ENCODE measurements around the gene TRAF3. TPM values are rescaled to one million over a fixed set of nuclear protein-coding genes. Genes with fewer than 3 reads are reported as not detected.

The TRAF3 gene
- total RNA-seq, 1 donor from 2014 or later = 25.9 TPM

DNA sequence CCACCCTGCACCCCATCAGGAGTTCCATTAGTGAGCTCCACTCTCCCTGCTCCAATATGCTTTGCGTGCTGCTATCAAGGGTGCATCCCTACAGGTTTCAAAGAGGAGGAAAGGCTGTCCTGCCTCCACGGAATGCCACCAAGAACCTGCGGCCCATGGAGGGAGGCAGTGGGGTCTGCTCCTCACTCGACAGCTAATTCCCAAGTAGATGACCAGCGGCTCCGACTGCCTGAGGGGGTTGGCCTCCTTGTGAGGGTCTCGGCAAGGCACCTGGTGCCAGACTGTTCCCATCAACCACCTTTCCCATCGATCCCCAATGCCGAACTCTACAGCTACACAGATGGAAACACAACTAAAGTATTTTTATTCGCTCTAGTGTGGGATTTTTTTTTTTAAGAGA lies 181.2 kb downstream of the TRAF3 start:
- DNase-seq (ENCODE audit: low read depth) (no peak), FAIRE-seq (no peak)
- Histone ChIP-seq H4K20me1 (ENCODE audit: insufficient read depth, low read length) (peaks cover 37% of the 10 kb centered on the region), H3K4me3 (ENCODE audit: insufficient read depth, low read depth, low read length) (no peak overlapping the region), H3K27ac (ENCODE audit: low read depth, low read length) (no peak overlapping the region), H3K9ac (ENCODE audit: low read length) (no peak overlapping the region), H3K27me3 (ENCODE audit: insufficient read depth, low read length) (no peaks in the 10 kb centered on the region), H3K79me2 (ENCODE audit: insufficient read depth, low read length) (no peaks in the 10 kb centered on the region), H3K36me3 (ENCODE audit: insufficient read depth, low read length) (peaks cover 59% of the 10 kb centered on the region), H3K4me1 (ENCODE audit: insufficient read depth, low read length) (no peaks in the 10 kb centered on the region), H2AFZ (ENCODE audit: low read depth, low read length) (no peak overlapping the region), H3K9me3 (ENCODE audit: insufficient read depth, low read depth, low read length) (no peaks in the 10 kb centered on the region), H3K4me2 (ENCODE audit: low read length) (no peak overlapping the region)
- TF ChIP-seq, protein P1, sequence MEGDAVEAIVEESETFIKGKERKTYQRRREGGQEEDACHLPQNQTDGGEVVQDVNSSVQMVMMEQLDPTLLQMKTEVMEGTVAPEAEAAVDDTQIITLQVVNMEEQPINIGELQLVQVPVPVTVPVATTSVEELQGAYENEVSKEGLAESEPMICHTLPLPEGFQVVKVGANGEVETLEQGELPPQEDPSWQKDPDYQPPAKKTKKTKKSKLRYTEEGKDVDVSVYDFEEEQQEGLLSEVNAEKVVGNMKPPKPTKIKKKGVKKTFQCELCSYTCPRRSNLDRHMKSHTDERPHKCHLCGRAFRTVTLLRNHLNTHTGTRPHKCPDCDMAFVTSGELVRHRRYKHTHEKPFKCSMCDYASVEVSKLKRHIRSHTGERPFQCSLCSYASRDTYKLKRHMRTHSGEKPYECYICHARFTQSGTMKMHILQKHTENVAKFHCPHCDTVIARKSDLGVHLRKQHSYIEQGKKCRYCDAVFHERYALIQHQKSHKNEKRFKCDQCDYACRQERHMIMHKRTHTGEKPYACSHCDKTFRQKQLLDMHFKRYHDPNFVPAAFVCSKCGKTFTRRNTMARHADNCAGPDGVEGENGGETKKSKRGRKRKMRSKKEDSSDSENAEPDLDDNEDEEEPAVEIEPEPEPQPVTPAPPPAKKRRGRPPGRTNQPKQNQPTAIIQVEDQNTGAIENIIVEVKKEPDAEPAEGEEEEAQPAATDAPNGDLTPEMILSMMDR (IDR thresholded peaks at IDR 0.05; ENCODE audit: insufficient read depth, low read depth, low read length) = no peak
- TF ChIP-seq EZH2 (IDR thresholded peaks at IDR 0.05; ENCODE audit: insufficient read depth, low read length) = no peak
- peaks cover 19% of the 10 kb centered on the region for H3K36me3 Mint-ChIP-seq (ENCODE audit: low read depth, unreplicated experiment)
- H3K27me3 Mint-ChIP-seq (ENCODE audit: low read depth, unreplicated experiment) = no peaks in the 10 kb centered on the region
- no peaks in the 10 kb centered on the region for H3K9me3 Mint-ChIP-seq (ENCODE audit: unreplicated experiment)
- no peak overlapping the region for H3K27ac Mint-ChIP-seq (ENCODE audit: unreplicated experiment)
- no peaks in the 10 kb centered on the region for H3K4me1 Mint-ChIP-seq (ENCODE audit: low read depth, unreplicated experiment)
- no peak overlapping the region for H3K4me3 Mint-ChIP-seq (ENCODE audit: unreplicated experiment)

Other genes with a start within 250 kb of the TRAF3 start
- 31.0 and 31.7 TPM in 2 replicates for gene RCOR1, start 184.8 kb upstream of the TRAF3 start, total RNA-seq
- 2.0 and 3.4 TPM in 2 replicates for gene AMN, start 145.2 kb downstream of the TRAF3 start, total RNA-seq

Data from astrocyte (in vitro differentiated cells and primary cell).